NOMO-1 treated with dmso at 0.1 percent for 144 hours (cell line): Measurements from ENCODE around the gene SYT17.
"Not testable (repeated sequence)": the region's sequence is repeated elsewhere in the genome, so short reads cannot be mapped to it uniquely, and the experiment has no call there.

Experiments
- DNase-seq: peaks from one replicate; lab custom pipeline; 2025; ENCODE audit not compliant: unreplicated experiment; lab: John Stamatoyannopoulos, UW

Gene SYT17

DNA sequence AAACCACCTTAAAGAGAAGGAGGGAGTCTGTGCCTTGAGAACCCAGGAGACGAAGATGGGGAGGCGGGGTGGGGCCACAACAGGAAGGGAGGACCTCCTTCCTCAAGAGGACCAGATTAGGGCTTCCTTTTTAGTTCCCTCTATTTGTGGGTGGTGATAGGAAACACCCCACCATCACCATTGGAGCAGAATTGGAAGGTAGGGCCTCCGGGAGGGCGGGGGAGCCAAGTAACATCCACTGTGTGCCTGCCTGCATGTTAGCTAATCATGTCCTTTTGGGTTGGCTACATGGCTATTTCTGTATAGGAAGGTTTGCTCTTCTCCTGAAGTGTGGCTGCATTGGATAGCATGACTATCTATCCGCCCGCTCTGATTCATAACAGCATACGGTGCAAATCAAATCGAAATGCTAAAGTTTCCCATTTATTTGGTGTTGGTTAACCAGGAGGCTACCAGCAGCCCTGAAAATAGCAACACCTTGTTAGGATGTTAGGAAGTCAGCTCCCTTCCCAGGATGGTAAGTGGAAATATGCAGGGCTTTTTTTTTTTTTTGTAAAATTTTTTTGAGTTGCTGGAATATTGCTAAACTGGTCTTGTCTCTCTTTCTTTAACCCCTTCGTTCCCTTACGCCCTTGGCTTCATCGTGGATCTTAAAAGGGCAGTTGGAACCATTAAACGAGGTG is 4.2 kb downstream of the SYT17 start:
- DNase-seq, result no peak

DNA sequence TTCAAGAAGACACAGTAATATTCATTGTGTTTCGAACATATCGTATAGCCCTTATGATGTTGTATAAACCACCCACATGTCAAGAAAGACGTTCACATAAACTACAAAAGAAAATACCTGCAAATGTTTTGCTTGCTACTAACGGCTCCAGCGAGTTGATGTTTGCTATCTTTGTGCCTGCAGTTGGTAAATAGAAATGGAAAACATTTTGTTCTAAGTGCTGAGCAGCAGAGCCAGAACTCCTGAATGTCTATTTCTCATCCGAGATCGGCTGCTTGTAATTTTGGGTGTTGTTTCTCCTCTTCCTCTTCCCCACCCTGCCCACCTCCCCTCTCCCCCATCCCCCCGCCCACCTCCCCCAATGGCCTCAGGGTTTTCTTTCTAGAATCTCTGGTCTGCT is 5.0 kb downstream of the SYT17 start:
- no peak for DNase-seq

DNA sequence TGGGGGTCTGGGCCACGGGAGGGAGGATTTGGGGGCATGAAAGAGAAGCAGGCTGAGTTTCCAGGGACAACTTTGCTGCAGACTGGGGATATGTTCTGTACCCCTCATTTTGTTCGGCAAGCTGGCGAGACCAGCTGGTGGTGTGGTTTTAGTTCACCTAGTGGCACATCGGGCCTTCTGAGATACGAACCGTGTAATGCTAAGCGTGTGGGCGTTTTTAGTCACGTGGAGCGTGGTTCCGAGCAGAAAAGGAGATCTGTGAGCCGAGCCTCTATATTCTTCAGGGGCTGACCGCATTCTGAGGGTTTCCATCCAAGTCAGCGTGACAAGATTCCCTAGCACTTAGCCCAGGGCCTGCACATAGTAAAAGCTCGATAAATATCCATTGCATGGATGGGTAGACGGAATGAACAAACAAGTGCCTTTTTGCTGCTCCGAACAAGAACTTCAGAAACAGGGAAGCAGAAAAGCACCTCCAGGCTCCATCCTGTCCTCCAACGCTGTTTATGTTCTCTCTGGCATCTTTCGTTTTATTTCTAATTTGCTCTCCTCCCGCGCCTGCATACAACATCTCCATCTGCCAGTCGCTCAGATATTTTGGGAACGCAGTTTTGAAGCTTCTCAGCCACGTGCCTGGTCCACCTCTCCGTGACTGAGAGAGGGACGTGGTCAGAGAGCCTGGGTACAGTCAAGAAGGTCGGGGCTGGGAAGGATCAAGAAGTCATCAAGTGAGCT is 5.8 kb downstream of the SYT17 start:
- DNase-seq, result no peak

DNA sequence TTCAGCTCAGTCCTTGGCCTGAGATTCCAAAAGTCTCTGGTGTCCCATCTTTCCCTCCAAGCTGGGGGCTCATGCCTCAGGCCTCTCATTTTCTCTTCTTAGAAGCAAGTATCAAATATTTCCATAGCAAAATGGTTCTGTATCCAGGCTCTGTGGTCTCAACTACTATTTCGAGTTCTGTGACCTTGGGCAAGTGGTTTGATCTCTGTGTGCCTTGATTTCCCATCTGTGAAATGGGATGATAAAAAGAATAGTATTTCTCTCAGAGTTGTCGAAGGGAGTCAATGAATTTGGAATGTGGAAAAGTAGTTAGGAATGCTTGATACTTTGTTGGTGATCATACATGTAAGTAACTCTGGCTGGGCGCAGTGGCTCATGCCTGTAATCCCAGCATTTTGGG is 6.4 kb downstream of the SYT17 start:
- DNase-seq, result no peak

DNA sequence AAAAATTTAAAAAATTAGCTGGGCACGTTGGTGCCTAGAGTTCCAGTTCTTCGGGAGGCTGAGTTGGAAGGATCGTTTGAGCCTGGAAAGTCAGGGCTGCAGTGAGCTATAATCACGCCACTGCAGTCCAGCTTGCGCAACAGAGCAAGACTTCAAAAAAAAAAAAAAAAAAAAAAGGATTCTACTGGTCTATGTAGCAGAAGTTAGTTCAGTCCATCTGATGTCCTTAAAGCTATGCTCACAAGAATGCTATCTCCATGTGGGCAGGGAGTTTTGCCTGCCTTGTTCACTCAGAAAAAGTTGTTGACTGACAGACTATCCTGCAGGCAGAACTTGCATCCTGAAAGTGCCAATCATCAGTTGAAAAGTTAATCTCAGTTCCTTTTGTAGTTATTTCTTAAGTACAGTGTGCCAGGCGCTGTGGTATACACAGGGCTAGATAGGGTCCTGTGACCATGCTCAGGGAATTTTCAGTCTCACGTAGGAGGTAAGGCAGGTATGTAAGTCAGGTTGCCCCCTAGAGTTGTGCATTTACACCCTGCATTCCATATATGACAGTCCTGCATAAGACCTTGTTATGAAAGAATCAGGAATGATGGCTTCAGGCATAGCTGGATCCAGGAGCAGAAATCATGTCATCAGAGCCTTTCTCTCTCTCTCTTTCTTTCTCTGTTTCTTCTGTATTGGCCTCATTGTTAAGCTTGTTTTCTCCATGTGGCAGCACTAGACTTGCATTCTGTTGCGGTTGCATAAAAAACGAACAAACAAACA is 7.6 kb downstream of the SYT17 start:
- DNase-seq, result no peak

DNA sequence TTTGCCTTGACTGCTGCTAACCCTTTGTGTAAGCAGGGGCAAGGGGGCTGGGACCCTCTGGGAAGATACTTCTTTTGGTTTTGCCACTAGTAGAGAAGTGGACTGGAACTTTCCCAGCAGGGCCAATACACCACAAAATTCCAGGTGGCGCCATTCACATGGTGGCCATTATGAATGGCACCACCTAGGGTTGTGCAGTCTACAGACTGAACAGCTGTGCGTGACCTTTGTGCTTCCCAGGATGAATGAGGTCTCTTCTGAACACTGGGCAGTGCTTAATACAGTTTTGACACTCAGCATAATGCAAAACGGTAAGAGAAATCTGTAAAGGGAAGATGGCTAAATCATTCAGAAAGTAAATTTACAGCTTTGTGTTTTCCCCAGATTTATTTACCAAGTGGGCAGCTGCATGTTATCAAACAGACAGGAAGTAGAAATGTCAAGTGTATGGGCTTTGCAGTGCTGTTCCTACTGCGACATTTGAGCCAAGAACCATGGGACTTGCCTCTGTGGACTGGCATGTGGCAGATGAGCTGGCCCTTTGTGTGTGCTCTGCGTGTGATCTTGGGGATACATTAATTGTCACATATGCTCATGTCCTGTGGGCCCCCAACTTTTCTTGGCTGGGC is 9.2 kb downstream of the SYT17 start:
- no peak for DNase-seq

DNA sequence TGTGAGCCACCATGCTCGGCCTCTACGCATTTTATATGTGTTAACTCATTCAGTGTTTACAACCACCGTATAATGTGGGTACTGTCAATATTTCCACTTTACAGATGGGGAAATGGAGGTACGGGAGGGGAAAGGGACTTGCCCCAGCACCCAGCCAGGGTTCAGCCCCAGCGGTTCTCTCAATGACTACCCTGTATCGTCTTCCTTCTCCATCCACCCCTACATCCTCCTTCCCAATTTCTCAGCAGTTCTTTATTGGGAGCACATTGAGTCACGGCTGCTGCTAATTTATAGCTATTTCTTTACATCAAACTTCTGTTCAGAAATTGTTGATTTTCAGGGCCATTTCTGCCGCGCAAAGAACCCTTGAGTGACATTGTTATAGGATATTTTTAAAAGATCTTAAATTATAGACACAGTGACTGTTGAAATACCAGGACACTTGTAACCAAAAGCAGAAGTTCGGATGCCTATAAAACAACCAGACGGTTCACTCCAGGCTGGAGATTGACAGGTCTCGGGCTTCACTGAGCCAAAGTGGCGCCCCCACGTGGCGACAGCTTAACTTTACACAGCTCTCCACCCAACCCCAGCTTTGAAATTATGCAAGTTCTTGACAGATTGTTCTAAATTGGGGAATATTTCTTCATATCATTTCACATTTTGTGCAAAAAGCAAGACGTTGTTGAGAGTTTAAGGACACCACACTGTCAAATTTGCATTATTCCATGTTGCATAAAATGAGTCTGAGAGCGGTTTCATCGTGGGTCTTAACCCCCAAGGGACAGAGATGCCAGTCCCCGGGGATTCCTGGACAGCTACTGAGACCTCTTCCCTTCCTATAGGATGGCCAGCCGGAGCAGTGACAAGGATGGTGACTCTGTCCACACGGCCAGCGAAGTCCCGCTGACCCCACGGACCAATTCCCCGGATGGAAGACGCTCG is 11.8 kb downstream of the SYT17 start:
- DNase-seq, result peak; percentile 91

DNA sequence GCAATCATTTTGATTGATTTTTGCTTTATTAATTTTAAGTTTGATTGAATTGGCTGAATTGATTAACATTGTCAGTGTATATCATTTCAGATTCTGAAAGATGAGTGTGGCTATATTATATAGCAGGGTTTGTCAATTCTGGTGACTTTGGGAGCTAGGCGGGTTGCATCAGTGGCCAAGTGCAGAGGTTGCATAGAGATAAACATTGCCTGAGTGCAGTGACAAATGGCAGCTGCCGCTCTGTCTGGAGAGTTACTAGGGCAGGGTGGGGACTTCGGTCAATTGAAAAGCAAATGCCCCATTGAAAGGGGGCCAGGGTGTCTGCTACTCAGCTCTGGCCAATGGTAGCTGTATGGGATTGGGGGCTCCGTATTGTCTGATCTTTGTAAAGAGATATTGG is 12.7 kb downstream of the SYT17 start:
- DNase-seq, result no peak

DNA sequence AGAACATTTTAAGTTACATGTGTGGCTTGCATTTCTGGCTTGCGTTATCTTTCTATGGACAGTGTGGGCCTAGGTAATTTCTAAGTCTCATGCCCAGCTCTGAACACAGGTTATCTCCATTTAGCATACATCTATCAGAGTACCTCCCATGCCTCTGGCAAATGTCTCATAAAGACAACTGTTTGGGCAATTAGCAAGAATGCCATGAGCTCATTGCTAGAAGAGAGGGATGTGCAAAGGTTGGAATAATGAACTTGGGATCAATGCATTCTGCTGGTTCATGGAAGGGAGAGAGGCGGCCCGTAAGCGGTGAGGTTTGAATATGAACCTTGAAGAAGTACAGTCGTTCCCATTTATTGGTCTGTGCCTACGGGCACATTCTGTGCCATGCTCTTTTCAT is 14.4 kb downstream of the SYT17 start:
- DNase-seq, result no peak

DNA sequence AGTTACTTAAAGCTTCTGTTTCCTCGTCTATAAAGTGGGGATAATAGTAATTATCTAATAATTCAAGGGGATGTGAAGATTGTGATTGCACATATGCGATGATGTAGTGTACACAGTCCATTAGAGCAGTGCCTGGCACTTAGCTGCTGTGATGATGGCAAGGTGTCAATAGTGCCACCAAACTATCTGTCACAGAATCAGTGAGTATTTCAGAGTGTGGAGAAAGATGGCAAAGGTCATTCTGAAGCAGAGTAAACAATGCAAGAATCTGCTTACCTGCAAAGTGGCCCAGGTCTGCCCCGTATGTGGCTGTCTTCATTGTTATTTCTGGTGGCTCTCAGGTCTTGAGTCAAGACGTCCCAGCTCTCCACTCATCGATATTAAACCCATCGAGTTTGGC is 15.1 kb downstream of the SYT17 start:
- no peak for DNase-seq

DNA sequence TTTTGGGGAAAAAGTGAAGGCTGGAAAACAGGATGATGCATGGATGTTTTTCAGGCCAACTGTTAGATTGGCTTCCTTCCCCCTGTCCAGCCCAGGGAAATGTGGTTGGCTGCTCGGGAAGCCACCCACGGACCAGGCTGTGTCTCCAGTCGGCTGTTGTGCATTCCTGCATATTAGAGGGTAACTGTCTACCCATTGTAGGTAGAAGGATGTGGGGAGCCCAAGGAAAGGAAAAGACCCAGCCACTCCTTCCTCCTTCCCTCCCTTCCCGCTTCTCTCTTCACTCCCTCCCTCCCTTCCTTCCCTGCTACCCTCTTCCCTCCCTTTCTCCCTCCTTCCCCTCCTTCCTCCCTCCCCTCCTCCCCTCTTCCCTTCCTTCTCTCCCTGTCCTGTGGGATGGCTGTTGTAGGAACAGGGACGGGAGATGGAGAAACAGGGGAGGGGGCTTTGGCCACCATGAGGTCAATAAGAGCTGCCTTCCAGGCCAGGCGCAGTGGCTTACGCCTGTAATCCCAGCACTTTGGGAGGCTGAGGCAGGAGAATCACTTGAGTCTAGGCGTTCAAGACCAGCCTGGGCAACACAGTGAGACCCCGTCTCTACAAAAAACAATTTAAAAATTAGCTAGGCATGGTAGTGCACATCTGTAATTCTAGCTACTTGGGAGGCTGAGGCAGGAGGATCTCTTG is 16.9 kb downstream of the SYT17 start:
- DNase-seq, result no peak

DNA sequence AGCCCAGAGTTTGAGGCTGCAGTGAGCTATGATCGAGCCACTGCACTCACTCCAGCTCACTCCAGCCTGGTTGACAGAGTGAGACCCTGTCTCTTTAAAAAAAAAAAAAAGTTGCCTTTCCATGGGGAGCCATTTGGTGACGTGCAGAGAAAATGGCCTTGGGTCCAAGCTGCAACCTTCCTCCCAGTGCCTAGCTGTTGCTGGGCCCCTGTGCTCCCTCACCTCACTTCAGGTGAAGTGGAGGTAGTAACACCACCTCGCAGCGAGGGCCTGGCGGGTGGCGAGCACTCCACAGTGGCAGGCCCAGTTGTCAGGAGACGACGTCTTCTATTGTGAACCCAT is 17.4 kb downstream of the SYT17 start:
- no peak for DNase-seq

DNA sequence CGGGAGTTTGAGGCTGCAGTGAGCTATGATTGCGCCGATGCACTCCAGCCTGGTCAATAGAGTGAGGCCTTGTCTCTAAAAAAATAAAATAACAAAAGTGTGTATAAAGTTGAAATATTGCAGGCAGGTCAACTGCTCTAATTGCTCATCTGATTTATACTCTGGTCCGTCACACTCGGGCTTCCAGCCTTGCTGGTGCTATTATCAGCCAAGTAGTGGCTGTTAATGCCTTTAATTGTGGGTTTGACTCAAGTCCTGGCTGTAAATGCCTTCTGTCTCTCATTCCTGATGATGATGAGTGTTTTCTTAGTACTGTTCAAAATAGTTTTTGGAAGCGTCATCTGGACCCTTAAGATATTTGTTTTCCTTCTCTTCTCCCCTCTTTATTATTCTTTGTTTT is 18.4 kb downstream of the SYT17 start:
- DNase-seq, result no peak

DNA sequence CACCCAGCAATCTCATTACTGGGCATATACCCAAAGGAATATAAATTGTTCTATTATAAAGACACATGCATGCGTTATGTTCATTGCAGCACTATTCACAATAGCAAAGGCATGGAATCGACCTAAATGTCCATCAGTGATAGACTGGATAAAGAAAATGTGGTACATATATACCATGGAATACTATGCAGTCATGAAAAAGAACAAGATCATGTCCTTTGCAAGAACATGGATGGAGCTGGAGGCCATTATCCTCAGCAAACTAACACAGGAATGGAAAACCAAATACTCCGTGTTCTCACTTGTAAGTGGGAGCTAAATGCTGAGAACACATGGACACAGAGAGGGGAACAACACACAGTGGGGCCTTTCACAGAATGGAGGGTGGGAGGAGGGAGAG is 19.9 kb downstream of the SYT17 start:
- DNase-seq, result not testable (repeated sequence)

DNA sequence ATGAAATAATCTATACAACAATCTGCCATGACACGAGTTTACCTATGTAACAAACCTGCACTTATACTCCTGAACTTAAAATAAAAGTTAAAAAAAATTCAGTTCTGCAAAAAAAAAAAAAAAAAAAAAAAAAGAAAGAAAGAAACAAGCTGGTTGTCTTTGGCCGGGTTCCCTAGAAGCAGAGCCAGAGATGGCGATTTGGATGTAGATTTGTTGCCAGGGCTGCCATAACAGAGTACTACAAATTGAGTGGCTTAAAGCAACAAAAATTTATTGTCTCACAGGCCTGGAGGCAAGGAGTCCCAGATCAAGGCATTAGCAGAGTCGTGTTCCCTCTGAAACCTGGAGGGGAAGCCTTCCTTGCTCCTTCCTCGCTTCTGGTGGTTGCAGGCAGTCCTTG is 20.4 kb downstream of the SYT17 start:
- DNase-seq, result no peak

DNA sequence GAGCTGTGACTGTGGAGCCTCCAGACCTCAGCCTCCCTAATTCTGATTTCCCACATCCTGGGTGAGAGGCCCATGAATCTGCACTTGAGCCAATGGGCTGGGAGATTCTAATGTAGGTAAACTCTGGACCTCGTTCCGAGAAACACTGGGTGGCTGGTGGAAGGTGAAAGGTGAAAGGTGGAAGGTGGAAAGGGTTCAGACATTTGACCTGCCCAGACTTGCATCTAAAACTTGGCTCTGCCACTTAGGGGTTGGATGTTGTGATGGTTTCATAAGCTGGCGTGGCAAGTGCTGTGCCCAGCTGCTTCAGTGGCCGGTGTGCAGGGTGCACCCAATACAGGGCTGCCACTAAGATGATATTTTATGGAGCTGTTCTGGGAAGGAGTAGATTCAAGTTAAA is 24.8 kb downstream of the SYT17 start:
- no peak for DNase-seq

DNA sequence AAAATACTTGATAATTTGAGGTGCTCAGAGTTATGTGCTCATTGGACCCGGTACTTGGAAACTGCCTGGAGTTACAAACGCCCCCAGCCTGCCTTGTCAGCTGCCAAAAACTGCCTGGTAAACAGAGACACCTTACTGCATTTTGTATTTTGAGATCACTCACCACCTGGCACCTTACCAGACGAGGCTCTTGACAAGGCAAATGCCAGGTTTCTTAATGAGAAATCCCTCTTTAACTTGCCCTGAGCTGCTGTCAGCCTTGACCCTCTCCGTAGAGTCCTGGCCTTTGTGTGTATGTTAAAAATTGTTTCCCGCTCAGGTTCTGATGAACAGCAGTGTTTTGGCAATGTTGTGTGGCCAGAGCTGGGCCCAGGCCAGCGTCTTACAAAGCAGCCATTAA is 28.8 kb downstream of the SYT17 start:
- DNase-seq, result no peak

DNA sequence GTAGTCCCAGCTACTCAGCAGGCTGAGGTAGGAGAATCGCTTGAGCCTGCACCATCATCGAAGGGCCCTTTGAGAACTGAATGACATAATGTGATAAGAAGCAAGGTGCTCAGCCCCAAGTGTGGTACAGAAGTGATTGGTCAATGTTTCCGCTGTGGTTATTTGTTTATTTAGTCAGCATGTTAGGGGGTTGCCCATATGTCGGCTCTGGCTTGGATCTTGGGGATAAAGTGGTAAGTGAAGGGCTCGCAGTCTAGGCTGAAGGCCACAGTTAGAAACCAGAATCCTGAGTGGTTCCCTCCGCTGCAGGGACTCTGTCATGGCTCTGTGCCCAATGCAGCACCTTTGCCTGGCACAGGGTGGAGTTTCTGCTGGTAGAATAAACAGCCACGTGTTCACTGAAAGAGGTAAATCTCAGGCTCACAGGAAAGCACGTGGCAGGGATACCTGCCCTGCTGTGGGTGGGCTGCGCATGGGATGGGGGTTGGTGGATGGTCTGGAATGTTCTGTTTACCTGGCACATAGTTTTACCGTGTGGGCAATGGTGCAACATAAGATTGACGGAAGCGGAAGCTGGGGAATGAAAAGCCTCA is 35.4 kb downstream of the SYT17 start:
- DNase-seq, result no peak

DNA sequence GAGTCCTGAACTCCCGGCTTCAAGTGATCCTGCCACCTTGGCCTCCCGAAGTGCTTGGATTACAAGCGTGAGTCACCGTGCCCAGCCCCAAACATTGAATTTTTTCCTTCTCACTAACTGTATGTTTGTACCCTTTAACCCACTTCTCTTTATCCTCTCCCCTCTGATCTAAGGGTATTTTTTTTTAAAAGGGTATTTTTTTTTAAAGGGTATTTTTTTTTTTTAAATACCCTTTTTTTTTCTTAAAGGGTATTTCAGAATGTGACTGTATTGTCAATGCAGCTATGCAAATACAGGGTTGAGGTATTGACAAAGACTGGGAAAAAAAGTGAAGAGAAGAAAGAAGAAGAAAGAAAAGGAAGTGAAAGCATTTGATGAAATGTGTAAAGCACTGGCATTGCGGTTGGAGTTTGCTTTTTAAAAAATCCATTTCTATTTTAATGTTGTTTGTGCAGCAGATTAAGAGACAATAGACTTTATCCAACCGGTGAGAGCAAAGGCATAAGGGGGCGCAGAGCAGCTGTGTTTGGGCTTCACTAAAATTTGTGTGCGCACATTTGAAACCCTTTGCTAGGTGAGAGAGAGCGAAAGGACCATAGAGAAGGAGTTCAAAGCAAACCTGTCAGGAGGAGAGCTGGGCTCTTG is 42.4 kb downstream of the SYT17 start:
- DNase-seq, result peak; percentile 69
